KMS-11 (cell line): ENCODE results near the gene C1GALT1.
A peak's percentile ranks its signal among the peaks of the same experiment; 100 is the strongest.

ENCODE experiments used
- H2AFZ ChIP-seq: fragments of 200-600 bp; sonication (generic); 2 replicates; pipeline ENCODE4 v1.6.1; 2016; ENCODE audit warnings: antibody characterized with exemption, mixed run types, low read depth
- H3K27ac ChIP-seq: fragments of 200-600 bp; sonication (generic); 2 replicates; pipeline ENCODE4 v1.6.1; 2016; ENCODE audit warnings: mild to moderate bottlenecking, mixed run types
- H3K27me3 ChIP-seq: fragments of 200-600 bp; sonication (generic); 2 replicates; pipeline ENCODE4 v1.6.1; 2017; ENCODE audit warnings: mild to moderate bottlenecking, low read depth, mixed run types, moderate library complexity; ENCODE audit not compliant: insufficient read depth
- H3K36me3 ChIP-seq: fragments of 200-600 bp; sonication (generic); 2 replicates; pipeline ENCODE4 v1.6.1; 2017; ENCODE audit warnings: mild to moderate bottlenecking, mixed run types; ENCODE audit not compliant: insufficient read depth
- H3K4me1 ChIP-seq: fragments of 200-600 bp; sonication (generic); 2 replicates; pipeline ENCODE4 v1.6.1; 2016; ENCODE audit warnings: mild to moderate bottlenecking, low read depth, mixed run types; ENCODE audit not compliant: poor library complexity, severe bottlenecking
- H3K4me2 ChIP-seq: fragments of 200-600 bp; sonication (generic); 2 replicates; pipeline ENCODE4 v1.7.0; 2016; ENCODE audit warnings: mild to moderate bottlenecking, mixed run types
- H3K4me3 ChIP-seq: fragments of 200-600 bp; sonication (generic); IDR thresholded peaks from 2 replicates; pipeline ENCODE4 v1.6.1; 2017; ENCODE audit warnings: low read depth, low read length, mixed read lengths; ENCODE audit not compliant: insufficient read depth
- H3K79me2 ChIP-seq: fragments of 200-600 bp; sonication (generic); 2 replicates; pipeline ENCODE4 v1.6.1; 2016; ENCODE audit warnings: low read depth, mixed run types; ENCODE audit not compliant: insufficient read depth
- H3K9ac ChIP-seq: fragments of 200-600 bp; sonication (generic); 2 replicates; pipeline ENCODE4 v1.6.1; 2016; ENCODE audit warnings: mild to moderate bottlenecking, mixed run types
- H4K20me1 ChIP-seq: fragments of 200-600 bp; sonication (generic); 2 replicates; pipeline ENCODE4 v1.6.1; 2016; ENCODE audit warnings: mild to moderate bottlenecking, mixed run types; ENCODE audit not compliant: insufficient read depth
- TF ChIP-seq, protein P1 (sequence below): fragments of 200-600 bp; sonication (generic); conservative IDR thresholded peaks from 2 replicates; pipeline ENCODE4 v1.6.1; 2017; ENCODE audit warnings: low read depth, mild to moderate bottlenecking, antibody characterized with exemption, low read length, moderate library complexity, mixed read lengths

Gene C1GALT1

GRCh38 chr7:7183061-7183837 lies 905 bp downstream of the C1GALT1 start:
- Histone ChIP-seq H3K79me2 (peaks cover 53% of the 10 kb centered on the region), H3K4me2 (peak overlapping the region; percentile 85), H4K20me1 (no peaks in the 10 kb centered on the region), H3K9ac (peak overlapping the region; percentile 80), H3K4me3 (no peak overlapping the region), H3K4me1 (peaks cover 55% of the 10 kb centered on the region), H2AFZ (peak overlapping the region; percentile 77), H3K27ac (peak overlapping the region; percentile 93), H3K36me3 (no peaks in the 10 kb centered on the region), H3K27me3 (no peaks in the 10 kb centered on the region)
- TF ChIP-seq, protein P1, sequence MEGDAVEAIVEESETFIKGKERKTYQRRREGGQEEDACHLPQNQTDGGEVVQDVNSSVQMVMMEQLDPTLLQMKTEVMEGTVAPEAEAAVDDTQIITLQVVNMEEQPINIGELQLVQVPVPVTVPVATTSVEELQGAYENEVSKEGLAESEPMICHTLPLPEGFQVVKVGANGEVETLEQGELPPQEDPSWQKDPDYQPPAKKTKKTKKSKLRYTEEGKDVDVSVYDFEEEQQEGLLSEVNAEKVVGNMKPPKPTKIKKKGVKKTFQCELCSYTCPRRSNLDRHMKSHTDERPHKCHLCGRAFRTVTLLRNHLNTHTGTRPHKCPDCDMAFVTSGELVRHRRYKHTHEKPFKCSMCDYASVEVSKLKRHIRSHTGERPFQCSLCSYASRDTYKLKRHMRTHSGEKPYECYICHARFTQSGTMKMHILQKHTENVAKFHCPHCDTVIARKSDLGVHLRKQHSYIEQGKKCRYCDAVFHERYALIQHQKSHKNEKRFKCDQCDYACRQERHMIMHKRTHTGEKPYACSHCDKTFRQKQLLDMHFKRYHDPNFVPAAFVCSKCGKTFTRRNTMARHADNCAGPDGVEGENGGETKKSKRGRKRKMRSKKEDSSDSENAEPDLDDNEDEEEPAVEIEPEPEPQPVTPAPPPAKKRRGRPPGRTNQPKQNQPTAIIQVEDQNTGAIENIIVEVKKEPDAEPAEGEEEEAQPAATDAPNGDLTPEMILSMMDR = no peak; the same call in 1 of the 2 replicates

DNA sequence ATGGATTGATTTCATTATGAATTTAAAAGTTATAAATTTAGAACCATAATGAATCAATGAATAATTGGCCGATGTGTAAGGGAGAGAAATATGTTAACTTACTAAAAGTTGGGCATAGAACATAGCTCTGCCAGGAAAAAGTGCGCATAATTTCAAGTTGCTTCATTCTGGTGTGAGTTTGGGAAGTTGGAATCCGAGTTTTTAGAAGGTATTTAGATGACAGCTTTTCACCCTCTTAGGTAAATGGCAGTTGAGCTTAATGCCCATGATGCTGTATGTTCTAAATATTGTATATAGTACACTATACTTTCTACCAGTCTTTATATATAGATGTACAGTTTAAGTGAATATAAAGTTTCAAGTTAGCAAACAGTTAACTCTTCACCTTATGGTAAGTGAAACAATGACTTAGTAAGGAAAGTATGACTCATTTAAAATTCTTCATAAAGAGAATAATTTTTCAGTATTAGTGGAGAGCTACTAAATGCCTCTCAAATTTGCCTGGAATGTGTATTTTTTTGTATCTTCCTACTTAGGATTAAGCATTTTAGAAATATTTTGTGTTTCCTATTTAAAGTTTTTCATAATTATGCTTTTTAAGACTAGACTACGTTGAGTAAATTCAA lies 1.6 kb downstream of the C1GALT1 start:
- Histone ChIP-seq H3K4me3 (no peak overlapping the region), H3K9ac (peak overlapping the region; percentile 80; the same call in 1 of the 2 replicates), H3K79me2 (peaks cover 60% of the 10 kb centered on the region), H3K27ac (peak overlapping the region; percentile 93), H2AFZ (no peak overlapping the region), H3K4me2 (peak overlapping the region; percentile 85), H4K20me1 (no peaks in the 10 kb centered on the region), H3K36me3 (no peaks in the 10 kb centered on the region), H3K27me3 (no peaks in the 10 kb centered on the region), H3K4me1 (peaks cover 62% of the 10 kb centered on the region)
- TF ChIP-seq, protein P1 = 0 out of 2 replicates have a peak, but pooled peaks have one; percentile 12

DNA sequence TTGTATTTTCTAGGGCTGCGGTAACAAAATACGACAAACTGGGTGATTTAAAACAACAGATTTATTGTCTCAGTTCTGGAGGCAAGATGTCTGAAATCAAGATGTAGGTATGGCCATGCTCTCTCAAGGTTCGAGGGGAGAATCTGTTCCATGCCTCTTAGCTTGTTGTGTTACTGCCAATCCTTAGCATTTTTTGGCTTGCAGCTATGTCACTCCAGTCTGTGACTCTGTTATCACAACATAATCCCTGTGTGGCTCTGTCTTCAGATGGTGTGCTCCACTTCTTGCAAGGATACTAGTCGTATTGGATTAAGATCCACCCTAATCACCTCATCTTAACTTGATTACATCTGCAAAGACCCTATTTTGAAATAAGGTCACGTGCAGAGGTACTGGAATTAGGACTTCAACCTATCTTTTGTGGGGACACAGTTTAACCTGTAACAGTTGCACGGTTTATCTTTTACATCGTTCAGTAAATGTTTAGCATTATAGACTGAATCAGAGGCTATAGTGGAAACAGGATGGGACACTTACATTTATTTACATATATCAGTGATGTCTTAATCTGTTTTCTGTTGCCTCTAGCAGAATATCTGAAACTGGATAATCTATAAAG lies 3.1 kb downstream of the C1GALT1 start:
- Histone ChIP-seq H3K4me3 (no peak overlapping the region), H3K27ac (peak overlapping the region; percentile 93; the same call in 1 of the 2 replicates), H3K79me2 (peaks cover 75% of the 10 kb centered on the region), H3K9ac (peak overlapping the region; percentile 80; the same call in 1 of the 2 replicates), H3K27me3 (no peaks in the 10 kb centered on the region), H4K20me1 (no peaks in the 10 kb centered on the region), H3K36me3 (no peaks in the 10 kb centered on the region), H2AFZ (no peak overlapping the region), H3K4me2 (peak overlapping the region; percentile 85), H3K4me1 (peaks cover 71% of the 10 kb centered on the region)
- TF ChIP-seq, protein P1 = no peak

DNA sequence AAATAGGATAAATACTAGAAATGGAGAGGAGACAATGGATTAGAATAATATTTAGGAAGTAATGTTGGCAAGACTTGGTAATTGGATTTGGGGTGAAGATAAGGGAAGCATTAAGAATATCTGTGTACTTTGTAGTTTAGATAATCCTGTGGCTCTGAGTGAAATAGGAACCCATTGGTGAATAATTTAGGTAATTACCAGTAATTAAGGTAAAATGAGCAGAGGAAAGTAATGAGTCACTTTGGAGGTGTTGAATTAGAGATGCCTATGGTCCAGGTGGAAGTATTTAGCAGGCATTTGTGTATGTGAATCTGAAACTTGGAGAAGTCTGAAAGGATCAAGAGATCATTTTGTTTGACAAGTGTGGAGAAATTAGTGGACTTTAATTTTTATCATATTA lies 5.7 kb downstream of the C1GALT1 start:
- TF ChIP-seq, protein P1 = no peak

More for the DNA sequence above, 5.7 kb downstream of the C1GALT1 start:
- Histone ChIP-seq H3K36me3 (no peaks in the 10 kb centered on the region; the same call in 1 of the 2 replicates), H4K20me1 (no peaks in the 10 kb centered on the region), H3K79me2 (peaks cover 99% of the 10 kb centered on the region), H3K4me1 (peaks cover 88% of the 10 kb centered on the region), H3K27ac (no peak overlapping the region), H3K4me2 (peak overlapping the region; percentile 41), H3K9ac (no peak overlapping the region), H3K27me3 (no peaks in the 10 kb centered on the region), H3K4me3 (no peak overlapping the region), H2AFZ (no peak overlapping the region)
